Ecto neural progenitor cell (in vitro differentiated cells): ENCODE data around the gene VPS37C.
"Not testable (repeated sequence)": the region's sequence is repeated elsewhere in the genome, so short reads cannot be mapped to it uniquely, and the experiment has no call there.

Experiments used
- DNase-seq: peaks from one replicate; pipeline ENCODE4 v3.0.0-alpha.2; 2018; ENCODE audit warnings: low spot score

The VPS37C gene

GRCh38 chr11:61174949-61175348 is 13.7 kb upstream of the VPS37C start:
- DNase-seq: no peak

- no peak for DNase-seq
These were observed 13.0 kb upstream of the VPS37C start for GRCh38 chr11:61174273-61174672.

GRCh38 chr11:61173456-61173855 is 12.2 kb upstream of the VPS37C start:
- DNase-seq: no peak

GRCh38 chr11:61172888-61173287 is 11.7 kb upstream of the VPS37C start:
- no peak for DNase-seq

GRCh38 chr11:61172356-61172755 is 11.1 kb upstream of the VPS37C start:
- DNase-seq: no peak

GRCh38 chr11:61171907-61172306 is 10.7 kb upstream of the VPS37C start:
- DNase-seq: no peak

GRCh38 chr11:61170566-61170965 is 9.3 kb upstream of the VPS37C start:
- no peak for DNase-seq

- DNase-seq: no peak
These were observed 7.6 kb upstream of the VPS37C start for GRCh38 chr11:61168800-61169199.

- DNase-seq: no peak
These were observed 6.9 kb upstream of the VPS37C start for GRCh38 chr11:61168042-61168688.

GRCh38 chr11:61166331-61166730 is 5.1 kb upstream of the VPS37C start:
- not testable (repeated sequence) for DNase-seq

- DNase-seq: not testable (repeated sequence)
These were observed 4.6 kb upstream of the VPS37C start for GRCh38 chr11:61165785-61166184.

GRCh38 chr11:61164606-61165424 is 3.6 kb upstream of the VPS37C start:
- DNase-seq: no peak

GRCh38 chr11:61163714-61164605 is 2.7 kb upstream of the VPS37C start:
- no peak for DNase-seq

GRCh38 chr11:61163021-61163420 is 1.8 kb upstream of the VPS37C start:
- no peak for DNase-seq

- DNase-seq: no peak
These were observed 1.1 kb upstream of the VPS37C start for GRCh38 chr11:61162092-61162941.

- no peak for DNase-seq
These were observed 588 bp downstream of the VPS37C start for GRCh38 chr11:61160487-61161189.

GRCh38 chr11:61158691-61159381 is 2.4 kb downstream of the VPS37C start:
- no peak for DNase-seq

GRCh38 chr11:61157743-61158142 is 3.5 kb downstream of the VPS37C start:
- DNase-seq: no peak

GRCh38 chr11:61155741-61156140 is 5.5 kb downstream of the VPS37C start:
- no peak for DNase-seq

- DNase-seq: no peak
These were observed 5.9 kb downstream of the VPS37C start for GRCh38 chr11:61155312-61155711.
